Embryonic facial prominence (tissue), 1 donor: Measurements from ENCODE around the gene BANP.
"Not testable (repeated sequence)": the region's sequence is repeated elsewhere in the genome, so short reads cannot be mapped to it uniquely, and the experiment has no call there.

Experiments used
- DNase-seq: peaks from one replicate; pipeline ENCODE4 v3.0.0-alpha.2; 2016; ENCODE audit errors: extremely low spot score

BANP gene

DNA sequence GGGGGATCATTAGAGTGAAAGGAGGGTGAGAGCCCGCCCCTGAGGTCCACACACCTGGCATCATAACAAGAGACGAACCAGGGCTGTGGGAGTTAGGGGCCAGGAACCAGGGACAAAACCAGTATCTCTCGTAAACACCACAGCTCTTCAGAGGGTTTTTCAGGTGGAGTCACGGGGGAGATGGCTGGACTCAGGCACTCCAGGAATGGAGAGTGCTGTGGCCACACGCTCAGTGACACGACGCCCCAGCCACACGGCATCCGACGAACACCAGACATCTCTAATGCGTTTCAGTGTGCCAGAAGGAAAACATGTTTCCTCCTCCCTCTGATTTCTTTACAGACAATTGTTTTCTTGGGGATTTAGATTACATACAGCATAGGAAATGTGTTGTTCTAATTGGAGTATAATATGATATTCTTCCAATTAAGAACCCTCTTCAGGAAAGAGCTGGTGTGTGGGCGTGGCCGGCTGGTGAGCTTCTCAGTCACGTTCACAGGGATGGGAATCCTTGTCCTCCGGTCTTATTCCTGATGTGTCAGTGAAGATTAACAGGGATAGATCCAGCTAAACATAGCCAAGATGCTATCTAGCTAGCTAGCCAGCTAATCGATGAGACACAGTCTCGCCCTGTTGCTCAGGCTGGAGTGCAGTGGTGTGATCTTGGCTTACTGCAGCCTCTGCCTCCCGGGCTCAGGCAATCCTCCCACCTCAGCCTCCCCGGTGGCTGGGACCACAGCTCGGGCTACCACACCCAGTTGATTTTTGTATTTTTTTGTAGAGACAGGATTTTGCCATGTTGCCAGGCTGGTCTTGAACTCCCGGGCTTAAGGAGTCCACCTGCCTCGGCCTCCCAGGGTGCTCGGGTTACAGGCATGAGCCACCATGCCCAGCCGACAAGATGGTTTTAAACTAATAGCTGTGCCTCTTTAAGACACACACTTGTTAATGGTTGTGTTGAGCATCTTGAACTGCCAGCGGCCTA, 98.6 kb downstream of the BANP start:
- no peak for DNase-seq

GRCh38 chr16:88050952-88051660, 99.9 kb downstream of the BANP start:
- no peak for DNase-seq

DNA sequence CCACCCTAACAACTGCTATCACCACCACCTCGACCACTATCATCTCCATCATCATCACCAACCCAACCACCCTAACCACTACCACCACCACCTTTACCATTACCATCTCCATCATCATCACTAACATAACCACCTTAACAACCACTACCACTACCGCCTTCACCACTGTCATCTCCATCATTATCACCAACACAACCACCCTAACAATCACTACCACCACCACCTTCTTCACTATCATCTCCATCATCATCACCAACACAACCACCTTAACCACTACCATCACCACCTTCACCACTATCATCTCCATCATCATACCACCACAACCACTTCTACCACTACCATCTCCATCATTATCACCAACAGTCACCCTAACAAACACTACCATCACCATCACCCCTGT, 101.4 kb downstream of the BANP start:
- DNase-seq = no peak

DNA sequence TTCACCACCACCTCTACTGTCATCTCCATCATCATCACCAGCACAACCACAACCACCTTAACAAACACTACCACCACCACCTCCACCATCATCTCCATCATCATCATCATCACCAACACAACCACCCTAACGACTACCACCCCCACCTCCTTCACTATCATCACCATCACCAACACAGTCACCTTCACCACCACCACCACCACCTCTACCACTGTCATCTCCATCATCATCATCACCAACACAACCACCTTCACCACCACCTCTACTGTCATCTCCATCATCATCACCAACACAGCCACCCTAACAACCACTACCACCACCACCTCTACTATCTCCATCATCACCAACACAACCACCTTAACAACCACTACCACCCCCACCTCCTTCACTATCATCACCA, 102.2 kb downstream of the BANP start:
- DNase-seq = not testable (repeated sequence)

DNA sequence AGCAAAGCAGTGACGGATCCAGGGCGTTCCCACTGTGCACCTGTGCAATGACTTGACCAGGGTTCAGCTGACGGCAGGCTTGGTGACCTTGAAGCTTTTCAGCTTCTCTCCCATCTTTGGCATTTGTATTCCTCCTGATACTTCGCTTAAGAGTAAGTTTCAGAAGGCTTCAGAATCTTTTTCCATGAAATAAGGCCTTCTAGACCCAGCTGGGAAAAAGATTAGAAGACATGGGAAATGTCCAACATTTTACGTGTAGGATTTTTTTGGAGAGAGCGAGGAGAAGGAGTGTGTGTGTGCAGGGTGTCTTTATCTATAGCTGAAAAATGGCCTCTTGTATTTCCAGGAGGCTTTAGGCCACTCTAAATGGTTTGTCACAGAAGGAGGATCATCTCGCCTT, 104.1 kb downstream of the BANP start:
- DNase-seq = no peak

DNA sequence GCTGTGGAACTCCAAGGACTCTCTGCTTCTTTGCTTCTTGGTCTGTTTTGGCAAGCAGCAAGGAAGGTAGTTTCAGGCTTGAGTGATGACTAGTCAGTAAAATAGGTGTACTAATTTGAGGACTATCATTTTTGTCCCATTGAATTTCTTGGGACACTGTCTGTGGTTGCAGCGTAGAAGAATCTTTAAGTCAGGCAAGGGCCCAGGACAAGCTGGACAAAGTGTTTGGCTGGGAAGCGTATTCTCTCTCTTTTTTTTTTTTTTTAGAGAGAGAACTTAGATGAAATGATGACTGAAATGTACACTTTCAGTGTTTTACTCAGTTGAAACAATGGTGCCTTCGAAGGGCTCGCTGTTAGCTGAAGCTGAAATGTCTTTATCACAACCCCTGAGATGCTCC, 105.0 kb downstream of the BANP start:
- no peak for DNase-seq

- DNase-seq = no peak
Measured at GRCh38 chr16:88057656-88058055, 106.4 kb downstream of the BANP start.

- DNase-seq = no peak
Measured at GRCh38 chr16:88058136-88058535, 106.9 kb downstream of the BANP start.

GRCh38 chr16:88058817-88059216, 107.6 kb downstream of the BANP start:
- no peak for DNase-seq

- DNase-seq = no peak
Measured at GRCh38 chr16:88059701-88060386, 108.6 kb downstream of the BANP start.

GRCh38 chr16:88060524-88061219, 109.4 kb downstream of the BANP start:
- no peak for DNase-seq

GRCh38 chr16:88061346-88062110, 110.3 kb downstream of the BANP start:
- no peak for DNase-seq

GRCh38 chr16:88062341-88063210, 111.3 kb downstream of the BANP start:
- DNase-seq = no peak

DNA sequence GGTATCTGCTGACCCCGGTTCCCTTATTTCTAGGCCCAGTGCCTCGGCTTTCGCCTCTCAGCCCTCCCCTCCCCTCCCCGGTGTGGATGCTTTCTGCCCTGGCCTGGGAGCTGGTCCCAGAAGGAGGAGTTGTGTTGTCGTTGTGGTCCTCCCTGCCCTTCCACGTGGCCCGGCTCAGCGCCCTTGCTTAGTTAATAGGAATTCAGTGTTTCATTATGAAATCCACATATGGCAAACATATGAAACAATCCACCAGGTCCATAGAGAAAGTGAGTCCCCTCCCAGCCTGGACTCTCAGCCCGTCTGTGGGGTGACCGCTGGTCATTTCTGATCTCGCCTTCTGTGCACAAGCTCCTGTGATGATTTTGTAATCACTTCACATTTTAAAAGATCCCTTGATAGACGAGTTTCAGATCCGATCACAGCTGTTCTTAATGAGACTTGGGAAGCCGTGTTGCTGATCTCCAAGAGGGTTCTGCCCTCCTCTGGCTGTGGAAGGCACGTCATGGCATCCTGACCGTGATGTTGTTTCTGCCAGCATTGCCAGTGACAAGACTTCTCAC, 112.1 kb downstream of the BANP start:
- DNase-seq = peak; percentile 29

GRCh38 chr16:88064011-88064888, 113.0 kb downstream of the BANP start:
- DNase-seq = no peak

- no peak for DNase-seq
Measured at GRCh38 chr16:88064889-88065746, 113.9 kb downstream of the BANP start.

DNA sequence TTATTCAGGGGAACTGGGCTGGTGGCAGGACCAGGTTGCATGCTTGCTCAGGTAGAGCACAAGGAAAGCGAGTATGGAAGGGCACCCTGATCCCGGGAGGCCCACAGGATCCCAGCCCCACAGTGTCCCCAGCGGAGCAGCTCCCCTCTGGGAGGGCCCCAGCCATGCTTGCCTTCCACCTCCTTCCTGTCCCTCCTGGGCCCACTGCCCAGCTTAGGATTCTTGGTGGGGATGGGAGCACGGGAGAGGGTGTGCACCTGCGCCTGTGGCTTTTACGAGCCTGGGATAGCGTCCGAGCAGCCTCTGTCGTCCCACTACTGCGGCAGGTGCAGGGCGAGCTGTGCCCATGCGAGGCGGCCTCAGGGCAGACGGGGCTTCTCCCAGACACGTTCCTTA, 114.5 kb downstream of the BANP start:
- no peak for DNase-seq

DNA sequence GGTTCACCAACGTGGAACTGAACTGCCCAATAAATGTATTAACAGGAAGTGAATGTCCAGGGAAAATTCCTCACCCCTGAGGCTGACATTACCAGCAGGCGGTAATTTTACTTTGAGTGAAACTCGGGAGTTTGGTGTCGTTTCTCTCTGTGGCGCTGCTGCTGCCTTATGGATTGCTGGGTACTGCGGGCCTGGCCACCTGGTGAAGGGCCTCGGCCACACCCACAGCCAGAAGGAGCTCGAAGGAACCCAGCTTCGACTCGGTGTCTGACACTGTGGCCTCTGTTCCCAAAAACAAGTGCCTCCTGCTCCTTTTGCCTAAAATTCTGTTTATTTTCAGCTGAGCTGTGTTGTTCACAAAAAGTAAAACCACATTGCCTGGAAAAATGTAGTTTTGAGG, 115.0 kb downstream of the BANP start:
- DNase-seq = no peak
